Measurements from ENCODE around the gene RARG.
"Not testable (repeated sequence)": the region's sequence is repeated elsewhere in the genome, so short reads cannot be mapped to it uniquely, and the experiment has no call there.

Gene RARG

DNA sequence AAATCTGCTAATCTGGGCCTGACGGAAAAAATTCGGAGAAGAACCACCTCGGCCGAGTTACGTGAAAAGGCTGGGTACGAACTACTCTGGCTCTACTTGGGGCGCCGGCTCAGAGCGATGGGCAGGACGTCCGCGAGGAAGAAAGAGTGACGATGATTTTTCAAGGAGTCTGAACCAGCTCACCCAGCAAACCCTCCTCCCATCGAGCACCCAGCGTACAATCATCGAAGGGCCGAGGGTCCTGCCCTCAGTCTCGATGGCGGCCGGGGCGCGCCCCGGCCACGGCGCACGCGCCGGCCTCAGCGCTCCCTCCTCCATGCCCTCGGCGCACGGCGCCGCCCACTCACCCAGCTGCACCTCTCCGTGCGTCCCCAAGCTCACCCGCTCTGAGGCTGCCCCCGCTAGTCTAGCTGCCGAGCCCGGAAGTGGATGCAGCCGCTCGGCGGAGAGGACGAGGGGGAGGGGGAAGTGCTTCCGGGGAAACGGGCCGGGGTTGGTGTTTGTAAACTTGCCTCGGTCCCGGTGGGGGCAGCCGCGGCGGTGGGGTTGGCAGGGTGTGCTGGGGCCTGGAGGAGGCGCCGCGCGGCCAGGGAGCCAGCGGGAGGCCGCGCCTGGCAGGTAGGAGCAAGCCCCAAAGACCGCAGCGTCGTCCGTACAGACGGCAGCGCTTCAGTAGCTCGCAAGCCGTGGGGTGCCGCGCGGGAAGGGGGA is 51.6 kb downstream of the RARG start, which contains the start of the genes CSAD and ZNF740:
Gene CSAD (minus strand): TSS at position 706 of the 711 bp plus-strand sequence. CDS start 7,455 bp downstream, outside the sequence.
Gene ZNF740 (plus strand): TSS at position 503 of the 711 bp plus-strand sequence. CDS start 1,262 bp downstream, outside the sequence.
- DNase-seq (ENCODE audit: low spot score): peak; percentile 99
- TF ChIP-seq, protein P1, sequence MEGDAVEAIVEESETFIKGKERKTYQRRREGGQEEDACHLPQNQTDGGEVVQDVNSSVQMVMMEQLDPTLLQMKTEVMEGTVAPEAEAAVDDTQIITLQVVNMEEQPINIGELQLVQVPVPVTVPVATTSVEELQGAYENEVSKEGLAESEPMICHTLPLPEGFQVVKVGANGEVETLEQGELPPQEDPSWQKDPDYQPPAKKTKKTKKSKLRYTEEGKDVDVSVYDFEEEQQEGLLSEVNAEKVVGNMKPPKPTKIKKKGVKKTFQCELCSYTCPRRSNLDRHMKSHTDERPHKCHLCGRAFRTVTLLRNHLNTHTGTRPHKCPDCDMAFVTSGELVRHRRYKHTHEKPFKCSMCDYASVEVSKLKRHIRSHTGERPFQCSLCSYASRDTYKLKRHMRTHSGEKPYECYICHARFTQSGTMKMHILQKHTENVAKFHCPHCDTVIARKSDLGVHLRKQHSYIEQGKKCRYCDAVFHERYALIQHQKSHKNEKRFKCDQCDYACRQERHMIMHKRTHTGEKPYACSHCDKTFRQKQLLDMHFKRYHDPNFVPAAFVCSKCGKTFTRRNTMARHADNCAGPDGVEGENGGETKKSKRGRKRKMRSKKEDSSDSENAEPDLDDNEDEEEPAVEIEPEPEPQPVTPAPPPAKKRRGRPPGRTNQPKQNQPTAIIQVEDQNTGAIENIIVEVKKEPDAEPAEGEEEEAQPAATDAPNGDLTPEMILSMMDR (IDR thresholded peaks at IDR 0.05; ENCODE audit: borderline replicate concordance, control extremely low read depth, extremely low read depth, insufficient read depth, missing control alignments): no peak
- in situ Hi-C loops (cut with MboI; ENCODE audit: low sequenced_read_pairs, unreplicated experiment): no loop called here

DNA sequence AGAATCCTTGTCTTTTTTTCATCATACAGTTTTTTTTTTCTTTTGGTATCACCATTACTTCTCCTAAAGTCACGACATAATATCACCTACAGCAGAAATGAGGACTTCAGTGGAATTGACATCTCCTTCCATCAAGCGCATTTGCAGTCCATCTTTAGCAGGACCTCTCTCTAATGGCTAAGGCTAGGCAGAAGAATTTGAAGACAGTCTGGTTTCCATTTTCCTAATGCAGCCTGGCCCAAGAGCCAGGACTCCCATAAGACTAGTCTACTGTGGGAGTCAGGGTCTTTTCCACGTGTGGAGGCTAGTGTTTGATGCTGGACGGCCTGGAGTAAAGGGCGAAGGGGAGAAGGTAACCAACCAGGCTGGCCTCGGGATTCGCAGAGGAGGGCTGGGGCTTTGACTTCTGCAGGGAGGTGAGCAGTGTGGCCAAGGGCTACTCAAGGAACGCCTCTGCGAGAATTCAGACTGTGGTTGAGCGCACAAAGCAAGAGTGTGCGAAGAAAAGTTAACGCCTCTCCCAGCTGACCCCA is 52.3 kb downstream of the RARG start:
- in situ Hi-C loops (cut with MboI; ENCODE audit: low sequenced_read_pairs, unreplicated experiment): no loop called here
- TF ChIP-seq, protein P1 (IDR thresholded peaks at IDR 0.05; ENCODE audit: borderline replicate concordance, control extremely low read depth, extremely low read depth, insufficient read depth, missing control alignments): no peak
- peak; percentile 49 for DNase-seq (ENCODE audit: low spot score)

DNA sequence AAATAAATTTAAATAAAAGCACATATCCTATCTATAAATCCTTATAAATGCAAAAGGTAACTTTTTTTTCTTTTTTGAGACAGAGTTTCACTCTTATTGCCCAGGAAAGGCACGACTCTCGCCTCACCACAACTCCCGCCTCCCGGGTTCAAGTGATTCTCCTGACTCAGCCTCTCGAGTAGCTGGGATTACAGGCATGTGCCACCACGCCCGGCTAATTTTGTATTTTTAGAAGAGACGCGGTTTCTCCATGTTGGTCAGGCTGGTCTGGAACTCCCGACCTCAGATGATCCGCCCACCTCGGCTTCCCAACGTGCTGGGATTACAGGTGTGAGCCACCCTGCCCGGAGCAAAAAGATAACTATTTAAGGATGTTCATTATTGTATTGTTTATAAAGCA is 53.2 kb downstream of the RARG start:
- in situ Hi-C loops (cut with MboI; ENCODE audit: low sequenced_read_pairs, unreplicated experiment): not testable (repeated sequence)

DNA sequence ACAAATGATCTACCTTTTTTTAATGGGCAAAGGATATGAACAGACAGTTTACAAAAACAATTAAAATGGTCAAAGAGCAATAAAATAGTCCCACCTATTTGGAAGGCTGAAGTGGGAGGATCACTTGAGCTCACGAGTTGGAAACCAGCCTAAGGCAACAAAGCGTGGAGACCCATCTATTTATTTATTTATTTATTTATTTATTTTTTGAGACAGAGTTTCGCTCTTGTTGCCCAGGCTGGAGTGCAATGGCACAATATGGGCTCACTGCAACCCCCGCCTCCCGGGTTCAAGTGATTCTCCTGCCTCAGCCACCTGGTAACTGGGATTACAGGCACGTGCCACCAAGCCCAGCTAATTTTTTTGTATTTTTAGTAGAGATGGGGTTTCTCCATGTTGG is 54.6 kb downstream of the RARG start:
- DNase-seq (ENCODE audit: low spot score); in situ Hi-C loops (cut with MboI; ENCODE audit: low sequenced_read_pairs, unreplicated experiment): not testable (repeated sequence)

More for the DNA sequence above, 53.2 kb downstream of the RARG start:
- DNase-seq (ENCODE audit: low spot score): not testable (repeated sequence)

DNA sequence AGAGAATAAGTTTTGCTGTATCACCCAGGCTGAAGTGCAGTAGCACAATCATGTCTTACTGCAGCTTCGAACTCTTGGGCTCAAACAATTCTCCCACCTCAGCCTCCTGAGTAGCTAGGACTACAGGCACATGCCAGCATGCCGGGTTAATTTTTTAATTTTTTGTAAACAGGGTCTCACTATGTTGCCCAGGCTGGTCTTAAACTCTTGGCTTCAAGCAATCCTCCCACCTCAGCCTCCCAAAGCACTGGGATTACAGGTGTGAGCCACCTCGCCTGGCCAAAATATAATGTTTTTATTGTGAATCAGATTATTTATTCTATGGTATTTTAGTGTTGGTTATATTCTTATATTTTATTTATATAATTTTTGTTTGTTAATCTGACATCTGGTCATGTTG is 55.3 kb downstream of the RARG start:
- in situ Hi-C loops (cut with MboI; ENCODE audit: low sequenced_read_pairs, unreplicated experiment): no loop called here
- DNase-seq (ENCODE audit: low spot score): no peak
- TF ChIP-seq, protein P1 (IDR thresholded peaks at IDR 0.05; ENCODE audit: borderline replicate concordance, control extremely low read depth, extremely low read depth, insufficient read depth, missing control alignments): no peak

DNA sequence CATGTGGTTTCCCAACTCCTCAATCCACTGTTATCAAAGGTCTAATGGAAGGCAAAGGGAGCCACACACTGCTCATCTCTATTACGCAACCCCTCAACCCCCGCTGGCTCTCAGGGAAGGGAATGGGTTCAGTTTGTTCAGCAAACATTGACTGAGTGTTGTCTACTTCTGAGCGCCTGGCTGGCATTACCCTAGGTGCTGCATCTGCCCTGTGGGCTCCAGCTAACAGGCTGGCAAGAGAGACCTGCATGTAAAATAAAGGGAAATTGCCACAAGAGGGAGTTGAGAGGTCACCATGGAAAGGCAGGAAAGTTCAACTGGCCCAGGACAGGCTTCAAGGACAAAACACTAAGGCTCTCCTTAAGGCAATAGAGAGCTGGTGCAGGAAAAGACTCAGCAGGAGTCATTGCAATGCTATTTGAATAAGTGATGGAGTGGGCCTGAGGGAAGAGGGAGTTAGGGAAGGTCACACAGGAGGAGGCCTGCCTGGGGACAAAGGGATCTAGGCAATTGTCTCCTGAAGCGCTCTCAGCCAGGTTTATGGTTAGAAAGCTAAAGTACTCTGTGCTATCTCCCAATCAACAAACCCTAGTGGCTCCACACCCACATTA is 57.0 kb downstream of the RARG start:
- TF ChIP-seq, protein P1 (IDR thresholded peaks at IDR 0.05; ENCODE audit: borderline replicate concordance, control extremely low read depth, extremely low read depth, insufficient read depth, missing control alignments): peak; percentile 10
- in situ Hi-C loops (cut with MboI; ENCODE audit: low sequenced_read_pairs, unreplicated experiment): no loop called here
- no peak for DNase-seq (ENCODE audit: low spot score)

DNA sequence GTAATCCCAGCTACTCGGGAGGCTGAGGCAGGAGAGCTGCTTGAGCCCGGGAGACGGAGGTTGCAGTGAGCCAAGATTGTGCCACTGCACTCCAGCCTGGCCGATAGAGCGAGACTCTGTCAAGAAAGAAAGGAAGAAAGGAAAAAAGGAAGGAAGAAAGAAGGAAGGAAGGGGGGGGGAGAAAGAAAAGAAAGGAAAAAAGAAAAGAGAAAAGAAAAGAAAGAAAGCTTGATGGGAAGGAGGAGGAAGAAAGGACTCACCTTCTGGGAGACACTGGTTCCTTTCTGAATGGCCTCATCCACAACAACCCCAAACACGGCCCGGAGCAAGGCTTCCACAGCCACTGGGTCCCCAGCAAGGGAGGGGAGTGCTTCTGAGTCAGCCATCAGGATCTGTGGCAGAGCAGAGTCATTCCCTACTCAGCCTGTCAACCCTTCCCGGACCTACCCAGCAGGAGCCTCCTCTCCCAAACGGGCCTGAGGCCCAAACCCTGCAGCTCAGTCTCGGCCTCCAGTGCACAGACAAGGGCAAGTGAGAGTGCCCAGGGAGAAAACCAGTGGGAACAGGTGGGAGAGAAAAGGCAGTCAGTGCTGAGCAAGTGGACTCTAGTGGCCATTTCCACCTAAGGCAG is 58.8 kb downstream of the RARG start:
- no peak for DNase-seq (ENCODE audit: low spot score)
- TF ChIP-seq, protein P1 (IDR thresholded peaks at IDR 0.05; ENCODE audit: borderline replicate concordance, control extremely low read depth, extremely low read depth, insufficient read depth, missing control alignments): no peak
- in situ Hi-C loops (cut with MboI; ENCODE audit: low sequenced_read_pairs, unreplicated experiment): no loop called here
